Small intestine (tissue), 7 donors: ENCODE measurements around the gene TMED10. TPM values are rescaled to one million over a fixed set of nuclear protein-coding genes. Genes with fewer than 3 reads are reported as not detected.
"Not testable (repeated sequence)": the region's sequence is repeated elsewhere in the genome, so short reads cannot be mapped to it uniquely, and the experiment has no call there.

Experiments
- DNase-seq, 2 donors: peaks; one replicate each; pipeline versions ENCODE4 v3.0.0 to v3.0.0-alpha.2; 2013
- FAIRE-seq: peaks from 2 replicates; lab custom pipeline; 2012; peaks lifted over from hg19 to GRCh38; lab: Jason Lieb, UNC
- H3K27ac ChIP-seq, 3 donors: one replicate each; pipeline ENCODE4 v1.5.1; 2013; ENCODE audit warnings: low read length in 2 of 3, mild to moderate bottlenecking in 2 of 3, control low read depth in 1 of 3, inconsistent platforms in 1 of 3, low read depth in 1 of 3, moderate library complexity in 1 of 3
- H3K27me3 ChIP-seq, 3 donors: one replicate each; pipeline ENCODE4 v1.6.1; 2013; ENCODE audit warnings: low read length in 3 of 3, inconsistent platforms in 1 of 3; ENCODE audit not compliant: control insufficient read depth in 3 of 3, insufficient read depth in 3 of 3
- H3K36me3 ChIP-seq, 3 donors: one replicate each; pipeline ENCODE4 v1.6.1; 2013; ENCODE audit warnings: low read length in 3 of 3, inconsistent platforms in 1 of 3, low read depth in 1 of 3, mild to moderate bottlenecking in 1 of 3, moderate library complexity in 1 of 3; ENCODE audit not compliant: control insufficient read depth in 3 of 3, insufficient read depth in 2 of 3
- H3K4me1 ChIP-seq, 3 donors: one replicate each; pipeline ENCODE4 v1.6.1; 2013; ENCODE audit warnings: low read length in 2 of 3, inconsistent platforms in 1 of 3, low read depth in 1 of 3, mild to moderate bottlenecking in 1 of 3, moderate library complexity in 1 of 3; ENCODE audit not compliant: control insufficient read depth in 3 of 3, insufficient read depth in 2 of 3
- H3K4me3 ChIP-seq, 3 donors: one replicate each; pipeline ENCODE4 v1.5.1; 2013; ENCODE audit warnings: low read length in 3 of 3, control low read depth in 1 of 3, inconsistent platforms in 1 of 3, low read depth in 1 of 3, mild to moderate bottlenecking in 1 of 3, moderate library complexity in 1 of 3
- H3K9me3 ChIP-seq, 2 donors: one replicate each; pipeline ENCODE4 v1.6.1; 2013; ENCODE audit warnings: low read depth in 1 of 2, low read length in 1 of 2; ENCODE audit not compliant: control insufficient read depth in 2 of 2, insufficient read depth in 1 of 2
- WGBS, 3 donors: extraction: QIAGEN DNeasy Blood & Tissue Kit; methylation state at CpG; one replicate each; pipeline ENCODE4 v1.1.7; 2013; 5-methylcytosine and 5-hydroxymethylcytosine counted together
- polyA plus RNA-seq, 4 donors: library from polyadenylated mRNA; stranded (reverse) in 3 of 4; unstranded in 1 of 4; fragments of 200-250 nt in 3 of 4; fragments of 120-200 nt in 1 of 4; gene quantifications; one replicate each; pipeline versions ENCODE4 v1.2.1 to v1.2.3, GENCODE V29; 2013
- donor health status: healthy with polysubstance abuse.
- donor health status: control.
- donor health status: control.
- donor health status: Bipolar disorder and iron deficiency.
- donor health status: healthy.

TMED10 gene
- polyA plus RNA-seq, 4 donors = 26.4 to 260 (median 135) TPM

GRCh38 chr14:75182163-75182562 lies 5.8 kb upstream of the TMED10 start:
- WGBS, 3 donors = 73 to 90% (median 77%) methylated on average over 11 of the region's 11 CpGs
- DNase-seq, H3K9me3 ChIP-seq, FAIRE-seq, H3K27me3 ChIP-seq, H3K4me3 ChIP-seq, H3K27ac ChIP-seq, H3K36me3 ChIP-seq: not testable (repeated sequence)
- peaks cover 0 to 17% (median 0%) of the 10 kb centered on the region in 3 donors for H3K4me1 ChIP-seq

GRCh38 chr14:75181293-75182062 lies 5.1 kb upstream of the TMED10 start:
- Histone ChIP-seq H3K27me3 (no peaks in the 10 kb centered on the region), H3K27ac (no peak overlapping the region), H3K4me3 (no peak overlapping the region), H3K36me3 (no peaks in the 10 kb centered on the region), H3K9me3 (no peaks in the 10 kb centered on the region), H3K4me1 (peaks cover 0 to 17% (median 0%) of the 10 kb centered on the region in 3 donors)
- no peak for FAIRE-seq
- 88 to 97% (median 94%) methylated on average over 1 of the region's 1 CpG for WGBS, 3 donors
- no peak for DNase-seq

- H3K4me1 ChIP-seq = peaks cover 3 to 9% (median 3%) of the 10 kb centered on the region in 3 donors
- peaks cover 0 to 13% (median 0%) of the 10 kb centered on the region in 3 donors for H3K36me3 ChIP-seq
- H3K4me3 ChIP-seq = peak overlapping the region; percentile 69 to 77 (median 73)
- no peaks in the 10 kb centered on the region for H3K27me3 ChIP-seq
- no peaks in the 10 kb centered on the region for H3K9me3 ChIP-seq
- DNase-seq (no peak), FAIRE-seq (no peak)
- H3K27ac ChIP-seq = peak overlapping the region; percentile 93 to 99 (median 98)
- WGBS, 3 donors = 3 to 7% (median 4%) methylated on average over 10 of the region's 10 CpGs
Measured at GRCh38 chr14:75175677-75176141, 703 bp downstream of the TMED10 start.

- Histone ChIP-seq H3K9me3 (no peaks in the 10 kb centered on the region), H3K36me3 (peaks cover 0 to 14% (median 0%) of the 10 kb centered on the region in 3 donors), H3K27ac (peak overlapping the region in 1 of 3 donors; percentile 17), H3K4me3 (no peak overlapping the region), H3K4me1 (peaks cover 3 to 9% (median 3%) of the 10 kb centered on the region in 3 donors), H3K27me3 (no peaks in the 10 kb centered on the region)
- DNase-seq (no peak), FAIRE-seq (no peak)
- WGBS, 3 donors = 49 to 62% (median 52%) methylated on average over 2 of the region's 2 CpGs
Measured at GRCh38 chr14:75174066-75174465, 2.3 kb downstream of the TMED10 start.

- Histone ChIP-seq H3K4me1 (peaks cover 3 to 9% (median 3%) of the 10 kb centered on the region in 3 donors), H3K9me3 (no peaks in the 10 kb centered on the region), H3K27me3 (no peaks in the 10 kb centered on the region), H3K27ac (no peak overlapping the region), H3K36me3 (peaks cover 0 to 17% (median 0%) of the 10 kb centered on the region in 3 donors), H3K4me3 (no peak overlapping the region)
- no peak for FAIRE-seq
- WGBS, 3 donors = 67 to 77% (median 75%) methylated on average over 4 of the region's 4 CpGs
- DNase-seq = no peak
Measured at GRCh38 chr14:75170772-75171171, 5.6 kb downstream of the TMED10 start.

- no peaks in the 10 kb centered on the region for H3K27me3 ChIP-seq
- WGBS, 3 donors = 74 to 79% (median 78%) methylated on average over 3 of the region's 3 CpGs
- peaks cover 0 to 9% (median 3%) of the 10 kb centered on the region in 3 donors for H3K4me1 ChIP-seq
- no peak overlapping the region for H3K4me3 ChIP-seq
- peaks cover 0 to 14% (median 0%) of the 10 kb centered on the region in 3 donors for H3K36me3 ChIP-seq
- H3K9me3 ChIP-seq = no peaks in the 10 kb centered on the region
- no peak overlapping the region for H3K27ac ChIP-seq
- DNase-seq = no peak
- no peak for FAIRE-seq
Measured at GRCh38 chr14:75168586-75169335, 7.7 kb downstream of the TMED10 start.

- DNase-seq (no peak), FAIRE-seq (no peak)
- WGBS, 3 donors = 90 to 100% (median 93%) methylated on average over 2 of the region's 2 CpGs
- peaks cover 0 to 14% (median 0%) of the 10 kb centered on the region in 3 donors for H3K36me3 ChIP-seq
- no peak overlapping the region for H3K4me3 ChIP-seq
- H3K27me3 ChIP-seq = no peaks in the 10 kb centered on the region
- H3K4me1 ChIP-seq = peaks cover 0 to 5% (median 0%) of the 10 kb centered on the region in 3 donors
- H3K9me3 ChIP-seq = no peaks in the 10 kb centered on the region
- H3K27ac ChIP-seq = peak overlapping the region in 1 of 3 donors; percentile 15
Measured at GRCh38 chr14:75167325-75167724, 9.1 kb downstream of the TMED10 start.
